WTC11 (cell line): ENCODE results near the gene VWA2.

Experiments used
- KAT7 ChIP-seq: sonication (generic); formaldehyde crosslinking; IDR thresholded peaks from 2 replicates; pipeline ENCODE4 v1.8.1; 2023; ENCODE audit warnings: missing genetic modification reagents, mild to moderate bottlenecking, borderline replicate concordance
- MYBL2 ChIP-seq: sonication (generic); formaldehyde crosslinking; IDR thresholded peaks from 2 replicates; pipeline ENCODE4 v1.8.1; 2023; ENCODE audit warnings: mild to moderate bottlenecking, moderate library complexity, missing genetic modification reagents
- TF ChIP-seq, protein P1 (sequence below): fragments of 200-600 bp; IDR thresholded peaks from 2 replicates; pipeline ENCODE4 v1.8.0; 2022; ENCODE audit warnings: antibody characterized with exemption
- TF ChIP-seq, protein P2 (sequence below): sonication (generic); formaldehyde crosslinking; conservative IDR thresholded peaks from 2 replicates; pipeline ENCODE4 v1.8.1; 2023; ENCODE audit warnings: mild to moderate bottlenecking, low read depth, missing genetic modification reagents, moderate library complexity
- TF ChIP-seq, protein P3 (sequence below): sonication (generic); formaldehyde crosslinking; IDR thresholded peaks from 2 replicates; pipeline ENCODE4 v1.8.0; 2023; ENCODE audit warnings: missing genetic modification reagents

DNA sequence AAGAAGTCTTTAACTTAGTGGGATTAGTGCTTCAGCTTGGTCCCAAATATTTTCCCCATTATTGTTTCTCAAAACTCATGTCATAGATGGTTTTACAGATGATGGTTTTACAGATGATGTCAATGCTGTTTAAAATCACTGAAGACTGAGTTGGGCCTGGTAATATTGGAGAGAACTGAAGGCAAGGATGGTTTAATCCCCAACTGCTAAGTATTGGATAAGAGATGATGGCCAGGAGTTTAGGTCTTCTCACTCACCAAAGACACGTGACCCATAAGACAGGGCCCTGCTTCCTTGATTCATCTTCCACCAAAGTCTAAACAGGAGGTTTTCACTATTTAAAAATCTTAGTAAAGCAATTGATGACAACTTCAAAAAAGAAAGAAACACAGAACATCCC lies 56.3 kb downstream of the VWA2 start:
- TF ChIP-seq, protein P1, sequence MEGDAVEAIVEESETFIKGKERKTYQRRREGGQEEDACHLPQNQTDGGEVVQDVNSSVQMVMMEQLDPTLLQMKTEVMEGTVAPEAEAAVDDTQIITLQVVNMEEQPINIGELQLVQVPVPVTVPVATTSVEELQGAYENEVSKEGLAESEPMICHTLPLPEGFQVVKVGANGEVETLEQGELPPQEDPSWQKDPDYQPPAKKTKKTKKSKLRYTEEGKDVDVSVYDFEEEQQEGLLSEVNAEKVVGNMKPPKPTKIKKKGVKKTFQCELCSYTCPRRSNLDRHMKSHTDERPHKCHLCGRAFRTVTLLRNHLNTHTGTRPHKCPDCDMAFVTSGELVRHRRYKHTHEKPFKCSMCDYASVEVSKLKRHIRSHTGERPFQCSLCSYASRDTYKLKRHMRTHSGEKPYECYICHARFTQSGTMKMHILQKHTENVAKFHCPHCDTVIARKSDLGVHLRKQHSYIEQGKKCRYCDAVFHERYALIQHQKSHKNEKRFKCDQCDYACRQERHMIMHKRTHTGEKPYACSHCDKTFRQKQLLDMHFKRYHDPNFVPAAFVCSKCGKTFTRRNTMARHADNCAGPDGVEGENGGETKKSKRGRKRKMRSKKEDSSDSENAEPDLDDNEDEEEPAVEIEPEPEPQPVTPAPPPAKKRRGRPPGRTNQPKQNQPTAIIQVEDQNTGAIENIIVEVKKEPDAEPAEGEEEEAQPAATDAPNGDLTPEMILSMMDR = no peak
- no peak for TF ChIP-seq MYBL2 (CRISPR knock-in tag)
- TF ChIP-seq, protein P2, sequence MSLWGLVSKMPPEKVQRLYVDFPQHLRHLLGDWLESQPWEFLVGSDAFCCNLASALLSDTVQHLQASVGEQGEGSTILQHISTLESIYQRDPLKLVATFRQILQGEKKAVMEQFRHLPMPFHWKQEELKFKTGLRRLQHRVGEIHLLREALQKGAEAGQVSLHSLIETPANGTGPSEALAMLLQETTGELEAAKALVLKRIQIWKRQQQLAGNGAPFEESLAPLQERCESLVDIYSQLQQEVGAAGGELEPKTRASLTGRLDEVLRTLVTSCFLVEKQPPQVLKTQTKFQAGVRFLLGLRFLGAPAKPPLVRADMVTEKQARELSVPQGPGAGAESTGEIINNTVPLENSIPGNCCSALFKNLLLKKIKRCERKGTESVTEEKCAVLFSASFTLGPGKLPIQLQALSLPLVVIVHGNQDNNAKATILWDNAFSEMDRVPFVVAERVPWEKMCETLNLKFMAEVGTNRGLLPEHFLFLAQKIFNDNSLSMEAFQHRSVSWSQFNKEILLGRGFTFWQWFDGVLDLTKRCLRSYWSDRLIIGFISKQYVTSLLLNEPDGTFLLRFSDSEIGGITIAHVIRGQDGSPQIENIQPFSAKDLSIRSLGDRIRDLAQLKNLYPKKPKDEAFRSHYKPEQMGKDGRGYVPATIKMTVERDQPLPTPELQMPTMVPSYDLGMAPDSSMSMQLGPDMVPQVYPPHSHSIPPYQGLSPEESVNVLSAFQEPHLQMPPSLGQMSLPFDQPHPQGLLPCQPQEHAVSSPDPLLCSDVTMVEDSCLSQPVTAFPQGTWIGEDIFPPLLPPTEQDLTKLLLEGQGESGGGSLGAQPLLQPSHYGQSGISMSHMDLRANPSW (CRISPR knock-in tag) = no peak
- TF ChIP-seq, protein P3, sequence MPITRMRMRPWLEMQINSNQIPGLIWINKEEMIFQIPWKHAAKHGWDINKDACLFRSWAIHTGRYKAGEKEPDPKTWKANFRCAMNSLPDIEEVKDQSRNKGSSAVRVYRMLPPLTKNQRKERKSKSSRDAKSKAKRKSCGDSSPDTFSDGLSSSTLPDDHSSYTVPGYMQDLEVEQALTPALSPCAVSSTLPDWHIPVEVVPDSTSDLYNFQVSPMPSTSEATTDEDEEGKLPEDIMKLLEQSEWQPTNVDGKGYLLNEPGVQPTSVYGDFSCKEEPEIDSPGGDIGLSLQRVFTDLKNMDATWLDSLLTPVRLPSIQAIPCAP (CRISPR knock-in tag) = no peak
- TF ChIP-seq KAT7 (CRISPR knock-in tag) = no peak
